ENCODE measurements around the gene PLEKHA8. TPM values are rescaled to one million over a fixed set of nuclear protein-coding genes. Genes with fewer than 3 reads are reported as not detected.

The PLEKHA8 gene
- total RNA-seq (2022; extraction: Qiagen RNA extraction): 4.4 to 5.9 TPM (median 5.6 TPM) in 5 replicates

DNA sequence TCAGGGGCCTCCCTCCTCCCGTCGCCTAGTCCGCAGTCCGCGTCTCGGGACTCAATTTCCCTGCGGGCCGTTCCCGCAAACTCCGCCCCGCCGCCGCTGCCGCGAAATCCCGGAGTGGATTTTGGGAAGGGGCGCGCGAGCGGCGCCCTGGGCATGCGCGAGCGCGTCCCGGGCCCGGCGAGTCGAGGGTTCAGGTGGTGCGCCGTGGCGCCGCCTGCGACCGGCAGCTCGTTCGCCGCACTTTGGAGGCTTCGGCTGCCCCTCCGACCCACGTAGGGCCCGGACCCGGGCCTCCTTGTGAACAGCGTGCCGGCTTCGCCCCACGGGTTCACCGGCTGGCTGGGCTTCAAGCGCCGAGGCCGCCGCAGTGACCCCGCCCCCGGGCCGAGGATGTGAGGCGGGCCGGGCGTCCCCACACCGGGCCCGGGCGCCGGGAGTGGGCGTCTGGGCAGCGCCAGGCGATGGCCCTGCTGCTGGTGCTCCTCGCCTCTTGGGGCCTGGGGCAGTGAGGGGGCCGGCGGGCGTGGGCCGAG lies at the start of gene PLEKHA8:
PLEKHA8 (plus strand) TSS at position 197 of the 533 bp plus-strand sequence. CDS start 351 bp downstream, outside the sequence.

DNA sequence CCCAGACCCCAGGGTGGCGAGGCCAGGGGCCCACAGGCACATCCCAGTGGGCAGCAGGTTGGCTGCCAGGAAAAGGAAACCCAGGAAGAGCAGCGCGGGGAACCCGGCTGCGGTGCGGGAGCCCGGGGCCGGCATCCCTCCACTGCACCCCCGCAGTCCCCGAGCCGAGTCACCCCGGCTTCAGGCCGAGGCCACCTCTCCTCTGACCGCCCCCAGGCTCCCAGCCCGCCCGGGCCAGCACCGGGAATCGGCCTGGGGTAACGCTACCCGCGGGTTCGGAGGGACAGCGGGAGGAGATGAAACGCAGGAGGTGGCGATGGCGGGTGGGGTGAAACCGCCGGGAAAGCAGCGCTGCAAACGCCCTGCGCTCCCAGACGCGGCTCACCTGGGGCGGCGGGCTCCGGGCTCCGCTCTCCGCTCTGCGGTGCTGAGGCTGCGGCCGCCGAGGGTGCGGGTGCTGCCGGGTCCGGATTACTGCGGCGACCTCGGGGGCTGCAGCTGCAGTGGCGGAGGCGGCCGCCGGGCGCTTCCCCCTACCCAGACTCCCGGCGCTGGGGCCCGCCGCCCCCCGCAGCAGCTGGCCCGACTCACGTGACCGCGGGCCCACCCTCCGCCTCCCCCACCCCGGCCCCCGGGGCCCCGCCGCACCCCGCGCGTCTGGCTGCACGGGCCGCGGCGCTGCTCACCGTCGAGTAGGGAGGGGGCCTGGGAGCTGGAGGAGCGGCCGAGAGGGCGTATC lies 38.8 kb upstream of the PLEKHA8 start, which contains the start of gene SCRN1:
SCRN1 (minus strand) TSS at position 545 of the 739 bp plus-strand sequence. CDS start 20,734 bp downstream, outside the sequence.

DNA sequence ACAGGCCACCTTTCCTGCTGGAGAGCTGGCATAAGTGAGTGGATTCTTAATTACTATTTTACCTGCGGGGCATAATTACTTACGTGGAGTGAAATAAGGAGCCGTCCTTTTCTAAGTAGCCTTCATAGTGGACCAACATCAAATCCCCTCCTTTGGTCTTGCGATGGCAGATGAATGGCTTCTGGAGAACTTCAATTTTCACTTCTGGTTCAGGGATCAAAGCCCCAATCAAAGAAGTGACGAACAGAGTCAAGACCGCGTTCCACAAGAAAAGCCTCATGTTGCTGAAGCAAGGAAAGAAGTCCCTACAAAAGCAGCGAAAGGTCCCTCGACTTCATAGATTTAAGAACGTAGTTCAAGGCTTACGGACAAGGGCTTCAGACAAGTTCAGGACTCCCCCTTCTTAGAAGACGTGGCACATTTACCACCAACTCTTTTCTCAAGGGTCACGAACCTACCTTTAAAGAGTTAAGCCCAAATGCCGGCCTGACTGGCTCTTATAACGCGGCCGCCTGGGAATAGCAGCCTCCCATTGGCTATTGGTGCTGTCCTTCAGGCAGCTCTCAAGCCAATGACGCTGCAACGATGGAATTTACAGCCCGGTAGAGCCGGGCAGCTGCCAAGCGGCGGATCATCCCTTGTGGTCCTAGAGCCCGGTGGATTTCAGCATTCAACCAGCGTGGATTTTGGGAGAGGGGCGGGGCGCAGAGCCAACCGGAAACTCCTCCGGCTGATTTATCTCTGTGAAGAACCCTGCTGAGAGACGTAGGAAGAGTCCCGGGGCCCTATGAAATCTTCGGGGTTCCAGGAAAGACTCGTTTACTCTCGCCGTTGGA lies 1.8 kb upstream of the PLEKHA8 start, which contains the start of gene FKBP14:
FKBP14 (minus strand) TSS at position 474 of the 836 bp plus-strand sequence; CDS start at position 280, 194 bp downstream.

DNA sequence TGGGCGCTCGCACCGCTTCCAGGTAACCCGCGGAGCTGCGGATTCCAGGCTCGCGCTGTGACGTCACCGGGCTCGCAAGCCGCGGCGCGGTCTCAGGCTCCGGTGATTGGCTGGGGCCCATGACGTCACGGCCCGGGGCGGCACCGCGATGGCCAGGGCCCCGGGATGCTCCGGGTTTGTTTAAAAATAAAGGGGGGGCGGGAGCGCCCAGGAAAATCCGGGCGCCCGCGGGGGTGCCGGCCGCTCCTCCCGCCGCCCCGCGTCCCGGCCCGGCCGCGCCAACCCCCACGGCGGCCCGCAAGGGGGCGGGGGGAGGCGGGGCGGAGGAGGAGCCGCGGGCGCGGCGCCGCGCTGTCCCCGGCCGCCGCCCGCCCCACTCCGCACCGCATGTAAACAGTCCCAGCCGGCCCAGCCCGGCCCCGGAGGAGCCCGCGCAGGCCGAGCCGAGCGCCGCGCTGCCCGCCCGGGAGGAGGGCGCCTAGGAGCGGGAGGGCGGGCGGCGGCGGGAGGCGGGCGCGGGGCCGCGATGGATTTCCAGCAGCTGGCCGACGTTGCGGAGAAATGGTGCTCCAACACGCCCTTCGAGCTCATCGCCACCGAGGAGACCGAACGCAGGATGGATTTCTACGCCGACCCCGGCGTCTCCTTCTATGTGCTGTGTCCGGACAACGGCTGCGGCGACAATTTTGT lies 106.5 kb downstream of the PLEKHA8 start, which contains the start of gene MTURN:
MTURN (plus strand) TSS at position 376 of the 690 bp plus-strand sequence; CDS start at position 527, 151 bp downstream.

Other genes starting within 250 kb of the PLEKHA8 start
- gene WIPF3, start 221.9 kb upstream of the PLEKHA8 start, total RNA-seq (2022; extraction: Qiagen RNA extraction): 0.39 to 0.71 TPM (median 0.56 TPM) in 5 replicates
- 48.7 to 62.1 TPM (median 60.0 TPM) in 5 replicates for gene SCRN1, start 38.6 kb upstream of the PLEKHA8 start, total RNA-seq (2022; extraction: Qiagen RNA extraction)
- 6.1 to 10.4 TPM (median 8.3 TPM) in 5 replicates for gene FKBP14, start 1.7 kb upstream of the PLEKHA8 start, total RNA-seq (2022; extraction: Qiagen RNA extraction)
- 5.1 to 6.9 TPM (median 6.5 TPM) in 5 replicates for gene MTURN, start 106.6 kb downstream of the PLEKHA8 start, total RNA-seq (2022; extraction: Qiagen RNA extraction)

Measured in A549 treated with Mapracorat at 1 μM for 4 hours (cell line).